Dermis microvascular lymphatic vessel endothelial cell (primary cell): ENCODE measurements around the gene EPHA6. TPM values are rescaled to one million over a fixed set of nuclear protein-coding genes. Genes with fewer than 3 reads are reported as not detected.
"Not testable (repeated sequence)": the region's sequence is repeated elsewhere in the genome, so short reads cannot be mapped to it uniquely, and the experiment has no call there.

ENCODE experiments used
- DNase-seq, 2 donors: peaks; one replicate each; pipeline versions ENCODE4 v3.0.0 to v3.0.0-alpha.2; 2010; ENCODE audit warnings: low read depth in 2 of 2
- total RNA-seq: library from RNA; depleted of rRNA; stranded (reverse); fragments of >200 nt; gene quantifications from 2 replicates; pipeline ENCODE4 v1.2.1, GENCODE V29; 2014

Gene EPHA6
- total RNA-seq, 1 donor from 2014 or later = under 0.01 TPM

DNA sequence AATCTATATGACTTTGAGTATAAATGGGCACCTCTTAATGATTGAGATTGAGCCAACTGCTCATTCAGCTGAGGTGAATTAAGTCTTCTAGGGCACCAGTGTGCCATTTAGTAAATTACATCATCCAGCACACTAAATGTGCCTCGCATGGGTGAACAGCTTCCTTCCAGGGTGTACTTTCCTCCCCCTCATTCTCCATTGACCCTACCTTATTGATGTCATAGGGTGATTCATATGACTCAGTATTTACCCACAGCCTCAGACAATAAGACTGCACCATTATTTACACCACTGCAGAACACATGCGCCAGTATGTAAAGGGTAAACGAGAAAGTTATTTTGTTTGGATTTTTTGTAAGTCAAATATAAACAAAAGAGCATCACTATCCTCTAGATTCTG, 765.0 kb downstream of the EPHA6 start:
- no peak for DNase-seq

- DNase-seq = no peak
Measured at GRCh38 chr3:97610626-97611025, 796.2 kb downstream of the EPHA6 start.

GRCh38 chr3:97612632-97613031, 798.2 kb downstream of the EPHA6 start:
- no peak for DNase-seq

- no peak for DNase-seq
Measured at GRCh38 chr3:97613139-97613538, 798.7 kb downstream of the EPHA6 start.

- not testable (repeated sequence) for DNase-seq
Measured at GRCh38 chr3:97620514-97620913, 806.1 kb downstream of the EPHA6 start.

DNA sequence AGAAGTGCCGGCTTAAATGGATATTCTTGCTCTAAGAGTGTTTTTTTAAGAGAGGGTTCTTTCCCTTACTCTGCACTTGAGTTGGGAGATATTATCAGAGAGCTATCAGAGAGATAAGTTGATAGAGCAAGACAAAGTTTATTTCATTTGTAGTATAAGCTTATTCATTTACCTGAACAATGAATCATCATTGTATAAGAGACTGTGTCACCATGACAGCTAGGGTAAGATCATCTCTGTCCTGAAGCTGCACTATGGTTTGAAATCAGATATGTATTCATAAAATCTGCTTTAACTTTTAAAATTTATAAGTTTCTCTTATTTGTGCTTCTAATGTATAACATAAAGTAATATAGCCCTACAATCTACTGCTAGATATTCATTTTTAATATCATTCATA, 822.1 kb downstream of the EPHA6 start:
- no peak for DNase-seq

GRCh38 chr3:97646932-97647331, 832.5 kb downstream of the EPHA6 start:
- no peak for DNase-seq

- no peak for DNase-seq
Measured at GRCh38 chr3:97647441-97647982, 833.1 kb downstream of the EPHA6 start.

DNA sequence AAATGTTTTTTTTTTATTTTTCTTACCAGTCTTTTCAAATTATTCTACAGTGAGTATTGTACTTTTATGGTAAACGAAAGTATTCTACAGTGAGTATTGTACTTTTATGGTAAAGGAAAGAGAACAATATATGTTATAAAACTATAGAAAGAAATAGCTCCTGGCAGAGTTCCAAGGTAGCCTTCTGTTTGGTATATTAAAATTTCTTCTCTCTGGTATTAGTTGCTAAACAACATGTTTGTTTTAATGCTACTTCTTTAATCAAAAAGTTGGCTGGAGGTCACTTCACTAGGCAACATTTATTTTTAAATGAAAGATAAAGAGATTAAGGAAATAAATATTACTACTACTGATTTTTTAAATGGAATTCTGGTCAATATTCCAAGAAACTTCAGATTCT, 841.6 kb downstream of the EPHA6 start:
- DNase-seq = no peak

DNA sequence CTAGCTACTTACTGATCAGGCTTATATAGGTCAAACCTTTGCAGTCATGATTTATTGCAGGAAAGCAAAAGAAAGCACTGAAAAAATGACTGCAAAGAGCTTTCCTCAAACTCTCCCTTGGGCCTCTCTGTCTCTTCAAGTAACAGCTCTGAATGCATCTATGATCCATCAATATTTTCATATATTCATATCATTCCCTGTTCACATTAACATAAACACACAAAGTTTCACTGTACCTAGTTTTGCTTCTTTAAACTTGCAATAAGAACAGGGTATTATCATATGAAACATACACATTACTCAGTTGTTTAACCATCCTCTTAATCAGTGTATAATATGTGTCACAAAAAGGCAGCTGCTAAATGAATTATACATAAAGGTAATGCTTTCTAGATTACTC, 842.2 kb downstream of the EPHA6 start:
- no peak for DNase-seq

DNA sequence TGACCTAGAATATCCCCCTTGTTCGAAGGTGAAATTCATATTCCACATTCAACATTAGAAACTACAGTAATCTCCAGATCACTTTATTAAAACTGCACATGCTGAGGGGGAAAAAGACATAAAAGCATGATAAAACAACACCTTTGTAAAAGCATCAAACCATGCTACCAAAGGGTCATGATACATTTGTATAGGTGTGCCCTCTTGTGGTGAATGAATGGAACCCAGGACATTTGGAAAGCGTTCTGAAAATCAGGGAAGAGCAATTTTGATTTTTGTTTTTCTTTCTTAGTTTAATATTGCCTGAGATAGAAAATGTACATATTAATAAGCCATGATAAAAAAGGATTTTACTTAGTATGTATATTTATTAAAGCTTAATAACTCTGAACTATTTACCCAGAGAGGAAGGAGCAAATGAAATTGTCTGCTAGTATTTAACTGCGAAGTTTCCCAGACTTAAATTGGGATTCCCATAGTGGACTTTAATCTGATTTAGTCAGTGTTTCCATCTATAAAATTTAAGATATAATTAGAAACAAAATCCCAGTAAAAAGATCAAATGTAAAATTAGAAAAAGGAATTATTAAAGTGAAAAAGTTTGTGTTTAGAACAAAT, 844.4 kb downstream of the EPHA6 start:
- DNase-seq = peak; percentile 4 to 14

GRCh38 chr3:97662264-97662663, 847.9 kb downstream of the EPHA6 start:
- DNase-seq = no peak

DNA sequence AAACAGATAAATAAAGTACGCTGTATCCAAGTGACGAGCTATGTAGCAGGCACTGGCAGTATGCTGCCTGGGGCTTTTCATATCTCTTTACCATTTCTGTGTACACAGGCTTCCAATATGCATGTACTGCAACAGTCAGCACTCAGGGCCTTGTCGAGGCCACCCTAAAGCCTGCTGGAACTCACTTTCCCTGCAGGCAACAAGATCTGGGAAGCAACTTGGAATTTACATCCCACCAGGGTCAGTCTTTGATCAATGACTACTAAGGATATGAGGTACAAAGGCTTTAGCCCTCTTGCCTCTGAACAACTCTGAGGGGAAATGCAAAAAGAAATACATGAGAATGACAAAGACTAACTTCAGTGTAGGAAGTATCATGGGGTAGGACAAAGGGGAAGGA, 848.4 kb downstream of the EPHA6 start:
- no peak for DNase-seq

DNA sequence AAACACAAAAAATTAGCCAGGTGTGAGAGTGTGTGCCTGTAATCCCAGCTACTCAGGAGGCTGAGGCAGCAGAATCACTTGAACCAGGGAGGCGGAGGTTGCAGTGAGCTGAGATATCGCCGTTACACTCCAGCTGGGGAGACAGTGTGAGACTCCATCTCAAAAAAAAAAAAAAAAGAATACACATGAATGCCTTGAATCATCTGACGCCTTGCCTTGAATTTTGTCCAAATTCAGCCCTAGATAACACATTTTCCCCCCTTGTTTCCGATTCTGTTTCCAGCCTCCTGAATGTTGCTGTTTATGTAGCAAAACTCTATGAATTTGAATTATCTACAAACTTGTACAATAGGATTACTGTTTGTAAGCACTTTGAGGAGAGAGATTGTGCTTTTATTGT, 851.5 kb downstream of the EPHA6 start:
- DNase-seq = no peak

DNA sequence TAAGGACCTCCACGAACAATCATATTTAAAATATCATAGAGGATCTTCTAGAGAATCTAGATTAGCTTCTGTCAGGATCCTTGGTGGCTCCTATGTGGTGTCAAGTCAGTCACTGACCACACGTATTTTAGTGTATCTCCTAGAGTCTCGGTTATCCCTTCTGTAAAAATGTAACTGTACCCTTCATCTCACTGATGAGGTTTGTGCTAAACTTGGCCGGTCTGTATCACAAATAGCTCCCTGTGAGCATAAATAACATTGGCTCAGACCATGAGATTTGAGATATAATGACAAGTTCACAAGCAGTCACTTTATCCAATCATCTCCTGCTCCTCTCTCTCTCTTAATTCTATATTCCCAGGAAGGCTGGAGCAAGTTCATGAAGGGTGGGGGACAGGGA, 856.6 kb downstream of the EPHA6 start:
- DNase-seq = no peak

- DNase-seq = no peak
Measured at GRCh38 chr3:97673357-97673997, 859.1 kb downstream of the EPHA6 start.

- no peak for DNase-seq
Measured at GRCh38 chr3:97674461-97674860, 860.1 kb downstream of the EPHA6 start.

DNA sequence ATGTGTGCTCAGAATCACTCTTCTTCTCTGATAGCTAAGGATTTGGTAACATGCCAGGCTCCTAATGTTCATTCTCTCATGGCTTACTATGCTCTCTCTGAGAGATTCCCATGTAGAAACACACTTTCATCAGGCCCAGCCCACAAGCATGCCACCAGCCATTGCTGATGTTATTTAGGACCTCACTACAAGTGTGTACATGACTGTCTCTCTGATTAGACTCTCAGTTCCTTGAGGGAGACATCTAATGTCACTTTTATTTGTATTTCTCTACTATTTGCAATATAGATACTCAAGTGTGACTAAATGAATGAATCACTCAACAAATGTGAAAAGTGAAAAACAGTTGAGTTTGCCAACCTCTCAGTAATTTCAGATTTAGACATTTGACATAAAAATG, 865.8 kb downstream of the EPHA6 start:
- DNase-seq = no peak

- DNase-seq = no peak
Measured at GRCh38 chr3:97680696-97681095, 866.3 kb downstream of the EPHA6 start.

DNA sequence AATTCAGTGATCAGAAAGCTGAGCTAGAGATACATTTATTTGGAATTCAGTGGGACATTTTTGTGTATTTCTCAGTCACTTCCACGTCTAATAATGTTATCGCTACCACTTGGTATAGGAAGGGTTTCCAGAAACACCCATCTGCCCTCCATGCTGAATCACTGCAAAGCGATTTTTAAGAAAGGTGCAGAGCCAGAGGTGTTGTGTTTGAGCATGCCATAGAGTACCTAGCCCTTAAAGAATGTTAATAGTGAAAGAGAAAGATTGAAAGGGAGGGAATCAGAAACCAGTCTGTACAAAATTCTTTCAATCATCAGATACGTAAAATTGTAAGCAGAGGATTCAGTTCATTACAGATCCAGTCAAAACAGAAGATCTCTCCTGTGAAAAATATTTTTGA, 870.1 kb downstream of the EPHA6 start:
- no peak for DNase-seq

DNA sequence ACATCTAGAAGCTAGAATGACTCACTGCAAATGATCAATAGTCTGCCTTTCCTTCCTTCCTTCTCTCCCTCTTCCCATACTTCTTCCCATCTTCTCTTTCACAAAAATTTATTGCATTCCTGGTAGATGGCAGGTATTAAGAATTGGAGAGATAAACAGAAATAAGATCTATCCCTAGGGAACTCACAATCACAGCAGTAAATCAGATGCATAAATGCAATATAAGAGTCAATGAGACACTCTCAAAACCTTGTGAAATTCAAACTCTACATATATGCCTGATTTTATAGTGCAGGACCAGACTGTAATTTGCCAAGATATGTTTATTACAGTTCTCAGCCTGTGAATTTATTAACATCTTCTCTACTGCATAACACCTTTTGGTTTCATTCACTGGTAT, 871.9 kb downstream of the EPHA6 start:
- DNase-seq = no peak

DNA sequence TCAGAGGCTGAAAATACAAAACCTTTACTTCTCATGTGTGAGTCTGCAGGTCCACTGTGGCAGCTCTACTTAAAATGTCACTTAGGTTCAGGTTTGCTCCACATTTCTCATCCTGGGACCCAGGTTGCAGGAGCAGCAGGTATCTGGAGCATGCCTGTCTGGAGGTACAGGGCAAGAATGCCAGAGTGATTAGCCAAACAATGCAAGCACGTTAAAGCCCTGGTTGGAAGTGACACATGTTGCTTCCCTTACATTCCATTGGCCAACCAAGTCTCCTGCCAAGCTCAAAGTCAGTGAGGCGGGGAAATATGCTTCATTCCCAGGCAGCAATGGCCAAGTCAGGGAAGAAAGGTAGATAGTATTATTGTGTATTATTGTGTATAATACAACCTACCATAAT, 873.3 kb downstream of the EPHA6 start:
- no peak for DNase-seq

- no peak for DNase-seq
Measured at GRCh38 chr3:97689111-97689510, 874.7 kb downstream of the EPHA6 start.
